NCI-H82 treated with DMSO at 0.1 percent for 48 hours (cell line): ENCODE measurements around the gene VPS11.
"Not testable (repeated sequence)": the region's sequence is repeated elsewhere in the genome, so short reads cannot be mapped to it uniquely, and the experiment has no call there.

Experiments
- DNase-seq: peaks from one replicate; lab custom pipeline; 2025; ENCODE audit not compliant: unreplicated experiment; lab: John Stamatoyannopoulos, UW

VPS11 gene

DNA sequence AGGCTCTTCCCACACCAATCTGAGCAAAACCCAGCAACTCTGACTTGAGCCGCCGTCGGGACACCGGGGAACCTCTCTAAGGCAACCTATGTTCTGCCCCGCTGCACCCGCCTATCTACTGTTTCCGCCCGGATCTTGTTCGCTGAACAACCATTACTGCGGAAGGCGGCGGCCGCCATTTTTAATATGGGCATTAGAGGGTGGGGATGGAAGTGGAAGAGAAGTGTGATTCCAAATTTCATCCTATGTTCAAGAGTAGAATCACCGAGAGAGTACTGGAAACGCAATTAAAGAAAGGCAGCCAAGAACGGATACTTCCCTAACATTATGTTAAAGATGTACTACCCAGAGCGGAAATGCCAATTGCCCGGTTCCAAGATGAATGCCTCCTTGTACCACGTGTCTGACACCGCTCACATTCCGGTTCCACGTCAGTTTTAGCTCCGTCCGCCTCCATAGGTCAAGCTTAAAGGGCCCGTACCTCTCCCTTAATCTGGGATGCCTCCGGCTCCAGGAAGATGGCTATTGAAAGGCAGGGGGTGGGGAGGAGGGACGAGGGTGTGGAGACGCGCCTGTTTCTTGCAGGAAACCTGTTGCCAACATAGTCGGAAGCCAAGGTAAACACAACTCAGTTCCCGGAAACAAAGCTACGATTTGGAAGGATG, 34.3 kb downstream of the VPS11 start, which contains the start of gene DPAGT1:
TSS of gene DPAGT1 (minus strand) at position 95 of the 665 bp plus-strand sequence. CDS start 198 bp downstream, outside the sequence.
- DNase-seq = peak; percentile 91

DNA sequence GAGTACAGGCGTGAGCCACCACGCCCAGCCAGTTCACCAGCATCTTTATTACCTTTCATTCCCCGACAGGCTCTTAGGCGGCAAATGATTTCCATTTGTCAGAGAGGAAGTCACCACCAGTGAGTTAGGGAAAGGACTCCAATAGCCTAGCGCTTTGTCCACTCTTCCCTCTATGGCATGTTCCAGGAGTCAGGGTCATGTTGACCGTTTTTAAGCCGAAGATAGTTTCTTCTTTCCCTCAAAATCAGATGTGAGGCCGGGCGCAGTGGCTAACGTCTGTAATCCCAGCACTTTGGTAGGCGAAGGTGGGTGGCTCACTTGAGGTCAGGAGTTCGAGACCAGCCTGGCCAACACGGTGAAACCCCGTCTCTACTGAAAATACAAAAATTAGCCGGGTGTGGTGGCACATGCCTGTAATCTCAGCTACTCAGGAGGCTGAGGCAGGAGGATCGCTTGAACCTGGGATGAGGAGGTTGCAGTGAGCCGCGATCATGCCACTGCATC, 35.6 kb downstream of the VPS11 start:
- not testable (repeated sequence) for DNase-seq

DNA sequence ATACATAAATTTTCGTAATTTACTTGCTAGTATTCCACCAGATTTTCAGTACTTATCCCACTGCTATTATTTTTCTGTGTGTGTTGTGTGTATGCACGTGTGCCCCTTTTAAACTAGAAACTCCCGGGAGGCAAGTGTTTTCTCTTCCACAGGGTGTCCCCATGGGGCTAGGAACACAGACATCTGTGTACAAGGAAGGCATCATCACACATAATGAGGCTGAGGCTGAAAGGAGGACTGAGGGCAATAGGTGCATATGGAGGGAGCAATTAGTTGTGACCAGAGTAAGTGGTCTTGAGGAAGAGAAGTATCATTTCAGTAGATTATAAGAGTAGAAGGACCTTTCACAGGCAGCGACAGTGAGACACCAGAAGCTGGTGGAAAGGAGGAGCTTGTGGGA, 36.2 kb downstream of the VPS11 start:
- no peak for DNase-seq

DNA sequence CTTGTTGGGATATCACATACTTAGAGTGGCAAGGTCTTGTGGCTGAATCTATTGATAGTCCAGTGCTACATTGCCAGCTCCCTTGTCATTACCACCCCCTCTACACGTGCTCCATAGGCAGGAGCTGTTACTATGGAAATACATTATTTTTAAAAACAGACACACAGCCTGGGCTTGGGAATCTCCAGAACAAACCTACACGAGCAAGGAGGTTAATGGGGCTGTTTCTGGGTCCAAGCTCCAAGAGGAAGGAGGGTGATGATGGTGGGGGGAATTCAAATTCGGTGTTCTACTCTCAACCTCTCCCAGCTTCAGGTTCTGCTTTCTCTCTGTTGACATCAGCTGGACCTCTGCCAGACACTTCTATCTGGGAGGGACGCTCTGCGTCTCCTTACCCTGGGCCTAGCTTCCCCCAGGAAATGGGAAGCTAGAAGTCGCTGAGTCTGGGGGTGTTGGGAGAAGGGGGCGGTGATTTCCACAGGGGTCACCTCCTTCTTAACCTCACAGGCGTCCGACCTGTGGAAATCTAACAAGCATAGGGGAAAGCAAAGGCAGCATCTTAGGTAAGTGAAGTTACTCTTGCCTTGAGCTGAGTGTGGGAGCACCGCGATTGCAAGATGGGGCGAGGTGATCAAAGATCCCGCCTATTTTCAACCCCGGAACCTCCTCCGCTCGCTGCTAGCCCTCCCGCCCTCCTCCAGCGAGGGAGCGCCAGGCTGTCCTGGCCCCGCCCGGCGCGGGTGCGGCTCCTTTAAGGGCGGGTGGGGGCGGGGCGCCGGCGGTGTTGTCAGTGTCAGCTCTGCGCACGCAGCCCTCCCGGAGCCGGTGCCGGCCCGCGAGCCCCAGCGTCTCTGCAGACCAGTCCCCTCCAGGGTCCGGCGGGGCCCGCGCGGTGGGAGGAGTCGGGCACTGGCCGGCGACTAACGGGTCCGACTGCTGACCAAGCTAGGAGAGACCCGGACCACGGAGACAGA, 39.2 kb downstream of the VPS11 start, which contains the start of gene C2CD2L:
TSS of gene C2CD2L (plus strand) at position 781 of the 974 bp plus-strand sequence. CDS start 398 bp downstream, outside the sequence.
- peak; percentile 40 for DNase-seq

DNA sequence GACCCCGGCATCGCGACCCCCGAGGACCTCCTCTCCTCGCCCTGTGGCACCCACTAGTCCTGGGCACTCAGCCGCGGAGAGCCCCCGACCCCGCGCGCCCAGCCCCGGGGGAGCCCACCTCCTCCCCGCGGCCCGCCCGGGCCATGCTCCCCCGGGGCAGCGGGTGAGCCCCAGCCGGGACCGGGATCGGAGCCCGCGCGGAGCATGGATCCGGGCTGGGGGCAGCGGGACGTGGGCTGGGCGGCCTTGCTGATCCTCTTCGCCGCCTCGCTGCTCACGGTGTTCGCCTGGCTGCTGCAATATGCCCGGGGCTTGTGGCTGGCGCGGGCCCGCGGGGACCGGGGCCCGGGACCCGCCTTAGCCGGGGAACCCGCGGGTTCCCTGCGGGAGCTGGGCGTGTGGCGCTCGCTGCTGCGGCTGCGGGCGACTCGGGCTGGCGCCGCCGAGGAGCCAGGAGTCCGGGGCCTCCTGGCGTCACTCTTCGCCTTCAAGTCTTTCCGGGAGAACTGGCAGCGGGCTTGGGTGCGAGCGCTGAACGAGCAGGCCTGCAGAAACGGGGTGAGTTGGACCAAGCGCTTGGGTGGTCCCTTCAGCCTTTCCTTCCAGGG, 40.0 kb downstream of the VPS11 start:
- DNase-seq = no peak

DNA sequence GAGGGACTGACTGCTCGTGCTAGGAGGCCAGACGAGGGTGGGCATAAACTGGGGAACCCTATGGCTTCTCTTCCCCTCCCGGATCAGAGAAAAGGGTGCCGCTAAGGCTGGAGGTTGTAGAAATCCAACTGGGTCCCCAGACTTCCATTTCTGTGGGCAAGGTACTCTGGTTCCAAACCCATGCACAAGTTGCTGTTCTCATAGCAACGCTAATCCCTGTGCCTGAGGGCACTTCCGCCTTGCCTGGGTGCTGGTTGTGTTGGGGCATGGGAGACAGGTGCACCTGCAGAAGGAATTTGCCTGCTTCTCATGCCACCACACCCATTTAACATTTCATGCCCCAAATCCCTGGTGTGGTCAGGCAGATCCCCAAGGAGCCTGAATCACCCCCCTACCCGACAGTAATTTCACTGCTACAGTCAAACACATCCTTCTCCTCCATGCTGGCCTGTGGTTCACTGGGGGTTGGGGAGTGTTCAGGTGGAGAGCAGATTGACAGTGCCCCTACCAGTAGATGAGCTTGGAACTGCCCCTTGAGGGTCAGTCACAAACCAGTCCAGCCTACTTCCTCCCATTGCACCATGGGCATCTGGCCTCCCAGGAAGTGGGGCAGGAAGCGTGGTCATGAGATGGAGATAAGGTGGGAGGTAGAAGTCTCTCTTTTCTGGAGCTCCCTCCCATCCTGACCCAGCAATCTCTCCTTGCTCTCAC, 40.7 kb downstream of the VPS11 start:
- no peak for DNase-seq

DNA sequence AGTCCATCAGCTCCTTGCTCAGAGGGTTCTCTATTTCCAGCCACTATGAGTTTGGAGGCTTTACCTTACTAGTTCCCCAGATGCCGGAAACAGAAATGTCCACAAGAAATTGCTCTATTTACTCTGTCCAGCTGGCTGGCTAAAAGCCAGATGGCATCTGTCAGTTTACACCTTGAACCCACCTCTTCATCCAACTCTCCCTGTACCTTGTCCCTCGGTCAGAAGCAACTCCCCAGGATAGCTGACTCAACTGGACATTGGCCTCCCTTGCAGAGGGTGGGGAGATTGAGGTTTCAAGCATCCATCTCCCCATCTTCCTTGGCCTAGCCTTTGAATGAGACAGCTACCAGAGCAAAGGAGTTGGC, 41.2 kb downstream of the VPS11 start:
- DNase-seq = no peak

DNA sequence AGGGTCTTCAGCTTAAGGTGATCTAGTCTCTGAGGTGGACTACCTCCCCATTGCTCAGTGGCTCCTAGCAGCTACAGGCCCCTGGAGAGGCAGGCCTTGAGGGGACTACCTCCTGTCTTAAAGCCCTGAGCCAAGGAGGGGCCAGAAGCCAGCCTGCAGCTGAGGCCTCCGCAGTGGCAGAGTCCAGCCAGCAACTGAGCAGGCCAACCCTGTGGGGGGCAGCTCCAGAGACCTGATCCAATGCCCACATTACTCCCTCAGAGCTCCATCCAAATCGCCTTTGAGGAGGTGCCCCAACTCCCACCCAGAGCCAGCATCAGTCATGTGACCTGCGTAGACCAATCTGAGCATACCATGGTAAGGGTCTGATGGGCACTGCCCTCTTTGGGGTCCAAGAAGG, 42.2 kb downstream of the VPS11 start:
- no peak for DNase-seq

DNA sequence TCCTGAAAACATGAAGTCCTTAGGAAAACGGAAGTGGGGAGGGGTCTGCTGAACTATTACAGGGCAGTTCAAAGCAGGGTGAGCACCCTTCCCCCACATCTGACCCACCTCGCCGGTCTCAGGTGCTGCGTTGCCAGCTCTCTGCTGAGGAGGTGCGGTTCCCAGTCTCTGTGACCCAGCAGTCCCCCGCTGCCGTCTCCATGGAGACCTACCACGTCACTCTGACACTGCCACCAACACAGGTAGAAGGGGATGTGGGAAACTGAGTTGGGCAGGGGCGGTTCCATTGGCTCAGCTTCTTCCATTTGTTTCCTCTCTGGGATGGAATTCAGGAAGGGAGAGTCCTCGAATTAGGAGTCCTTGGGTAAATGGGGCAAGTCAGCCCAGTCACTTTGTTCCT, 42.8 kb downstream of the VPS11 start:
- DNase-seq = no peak

DNA sequence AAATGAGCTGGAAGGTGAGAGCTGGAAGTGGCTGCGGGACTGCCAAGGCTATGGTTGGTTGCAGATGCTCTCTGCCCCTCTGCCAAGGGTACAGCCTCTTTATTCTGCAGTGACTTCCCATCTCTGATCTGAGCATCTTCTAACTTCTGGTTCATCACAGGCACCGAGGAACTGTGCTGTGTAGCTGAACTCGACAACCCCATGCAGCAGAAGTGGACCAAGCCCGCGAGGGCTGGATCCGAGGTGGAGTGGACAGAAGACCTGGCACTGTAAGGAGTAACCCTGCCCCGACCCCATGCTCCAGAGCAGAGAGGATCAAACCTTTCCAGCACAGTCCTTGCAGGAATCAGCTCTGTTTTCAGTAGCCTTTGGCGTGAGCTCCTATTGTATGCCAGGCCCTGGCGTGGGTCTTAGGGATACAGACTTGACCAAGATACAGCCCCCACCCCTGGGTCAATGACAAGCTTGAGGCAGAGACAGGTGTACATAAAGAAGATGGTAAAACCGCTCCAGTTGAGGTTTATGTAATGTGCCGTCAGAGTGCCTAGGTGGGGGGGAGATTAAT, 43.8 kb downstream of the VPS11 start:
- DNase-seq = no peak

DNA sequence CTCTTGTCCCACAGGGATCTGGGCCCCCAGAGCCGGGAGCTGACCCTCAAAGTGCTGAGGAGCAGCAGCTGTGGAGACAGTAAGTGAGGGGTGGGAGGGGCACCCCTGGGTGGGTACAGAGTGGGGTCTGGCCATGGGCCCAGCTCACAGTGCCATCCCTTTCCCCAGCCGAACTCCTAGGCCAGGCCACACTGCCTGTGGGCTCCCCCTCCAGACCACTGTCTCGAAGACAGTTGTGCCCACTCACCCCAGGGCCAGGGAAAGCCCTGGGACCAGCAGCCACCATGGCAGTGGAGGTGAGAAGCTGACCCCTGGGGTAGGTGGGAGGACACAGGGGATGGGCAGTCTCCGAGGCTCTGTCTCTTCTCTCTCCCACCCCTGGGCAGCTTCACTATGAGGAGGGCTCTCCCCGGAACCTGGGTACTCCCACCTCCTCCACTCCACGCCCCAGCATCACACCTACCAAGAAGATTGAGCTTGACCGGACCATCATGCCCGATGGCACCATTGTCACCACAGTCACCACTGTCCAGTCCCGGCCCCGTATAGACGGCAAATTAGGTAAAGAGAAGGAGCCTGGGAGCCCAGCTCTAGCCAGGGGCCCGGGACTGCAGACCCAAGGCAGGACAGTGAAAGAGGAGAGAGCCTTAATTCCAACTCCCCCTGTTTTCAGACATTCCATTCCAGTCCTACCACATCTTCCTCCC, 44.8 kb downstream of the VPS11 start:
- DNase-seq = no peak

DNA sequence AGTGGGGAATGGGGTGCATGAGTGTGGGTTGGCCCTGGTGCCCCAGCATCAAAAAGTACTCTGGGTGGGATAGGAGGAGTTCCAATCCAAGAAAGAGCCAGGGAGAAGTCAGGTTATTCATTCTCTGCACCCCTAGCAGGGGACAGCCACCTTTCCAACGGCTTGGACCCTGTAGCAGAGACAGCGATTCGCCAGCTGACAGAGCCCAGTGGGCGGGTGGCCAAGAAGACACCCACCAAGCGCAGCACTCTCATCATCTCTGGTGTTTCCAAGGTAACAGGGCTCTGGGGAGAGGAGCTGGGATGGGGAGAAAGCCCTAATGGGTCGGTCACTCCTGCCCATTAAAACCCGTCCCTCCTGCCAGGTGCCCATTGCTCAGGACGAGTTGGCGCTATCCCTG, 46.1 kb downstream of the VPS11 start:
- no peak for DNase-seq

DNA sequence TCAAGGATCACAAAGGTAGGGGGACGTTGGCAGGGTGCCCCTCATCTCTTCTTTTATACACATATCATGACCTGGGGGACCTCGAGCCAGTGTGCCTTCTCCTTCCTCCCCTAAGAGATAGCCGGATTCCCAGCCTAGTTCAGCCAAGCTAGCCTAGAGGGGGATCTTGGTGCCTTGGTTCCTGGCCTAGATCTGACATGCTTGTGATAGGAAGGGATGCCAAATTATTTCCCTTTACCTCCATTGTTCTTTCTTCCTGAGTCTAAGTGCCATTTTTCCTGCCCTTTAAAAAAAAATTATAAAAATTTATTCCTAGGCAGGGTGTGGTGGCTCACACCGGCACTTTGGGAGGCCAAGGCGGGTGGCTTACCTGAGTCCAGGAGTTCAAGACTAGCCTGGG, 46.7 kb downstream of the VPS11 start:
- DNase-seq = no peak

DNA sequence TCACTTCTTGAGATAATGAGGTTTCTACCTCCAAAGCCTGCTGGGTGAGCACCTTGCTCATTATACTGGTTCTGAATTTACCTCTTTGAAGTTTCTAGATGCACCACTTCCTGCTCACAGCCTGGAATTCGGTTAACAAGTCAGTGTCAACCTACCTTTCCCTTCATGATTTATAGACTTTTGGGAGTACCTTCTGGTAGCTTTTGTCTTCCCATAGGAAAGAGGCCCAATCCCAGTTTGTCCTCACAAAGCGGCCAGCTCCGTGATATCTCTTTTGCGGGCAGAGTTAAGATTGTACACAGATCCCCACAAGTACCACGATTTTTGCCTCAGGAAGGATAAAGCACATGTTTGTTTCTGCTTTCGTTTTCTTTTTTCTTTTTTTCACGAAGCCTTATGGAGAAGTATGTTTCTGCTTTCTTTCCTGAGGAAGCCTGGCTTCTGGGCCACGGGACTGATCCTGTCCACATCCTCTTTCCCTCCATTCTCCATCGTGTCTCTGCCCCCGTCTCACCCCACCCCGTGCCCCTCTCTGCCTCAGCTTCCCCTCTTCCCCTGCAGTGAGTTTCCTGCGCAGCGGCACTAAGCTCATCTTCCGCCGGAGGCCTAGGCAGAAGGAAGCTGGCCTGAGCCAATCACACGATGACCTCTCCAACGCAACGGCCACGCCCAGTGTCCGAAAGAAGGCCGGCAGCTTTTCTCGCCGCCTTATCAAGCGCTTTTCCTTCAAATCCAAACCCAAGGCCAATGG, 48.0 kb downstream of the VPS11 start:
- DNase-seq = no peak

DNA sequence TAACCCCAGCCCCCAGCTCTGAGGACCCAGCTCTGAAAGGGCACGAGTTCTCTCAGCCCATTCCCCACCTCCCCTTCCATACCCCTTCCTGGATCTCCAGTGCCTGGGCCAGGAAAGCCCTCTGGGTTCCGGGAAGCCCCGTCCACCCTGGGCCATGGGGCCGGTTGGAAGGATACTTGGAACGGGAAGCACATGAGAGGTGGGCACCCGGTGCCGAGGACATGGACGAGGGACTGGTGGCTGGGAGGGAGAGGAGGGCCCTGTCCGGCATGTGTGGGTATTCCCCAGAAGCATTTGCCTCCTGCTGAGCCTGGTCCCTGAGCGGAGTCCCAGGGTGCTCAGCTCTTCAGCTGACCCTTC, 48.6 kb downstream of the VPS11 start:
- no peak for DNase-seq

DNA sequence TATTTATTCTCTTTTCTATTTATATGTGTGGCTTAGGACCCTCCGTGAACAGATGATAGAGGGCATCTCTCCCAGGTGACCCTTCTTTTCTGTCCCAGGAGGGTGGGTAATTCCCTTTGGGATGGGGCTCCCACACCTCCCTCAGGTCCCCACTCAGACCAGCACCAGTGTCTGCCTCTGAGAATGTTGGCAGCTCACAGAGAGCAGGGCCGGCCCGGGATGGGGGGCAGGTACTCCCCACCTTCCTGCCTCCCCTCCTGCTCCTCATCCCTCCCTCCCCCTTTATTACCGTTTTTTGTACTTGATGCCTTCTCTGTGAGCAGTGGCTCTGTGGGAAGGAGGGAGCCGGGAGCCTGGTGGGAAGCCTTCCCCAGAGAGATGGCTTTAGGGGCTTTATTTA, 49.0 kb downstream of the VPS11 start:
- DNase-seq = no peak

DNA sequence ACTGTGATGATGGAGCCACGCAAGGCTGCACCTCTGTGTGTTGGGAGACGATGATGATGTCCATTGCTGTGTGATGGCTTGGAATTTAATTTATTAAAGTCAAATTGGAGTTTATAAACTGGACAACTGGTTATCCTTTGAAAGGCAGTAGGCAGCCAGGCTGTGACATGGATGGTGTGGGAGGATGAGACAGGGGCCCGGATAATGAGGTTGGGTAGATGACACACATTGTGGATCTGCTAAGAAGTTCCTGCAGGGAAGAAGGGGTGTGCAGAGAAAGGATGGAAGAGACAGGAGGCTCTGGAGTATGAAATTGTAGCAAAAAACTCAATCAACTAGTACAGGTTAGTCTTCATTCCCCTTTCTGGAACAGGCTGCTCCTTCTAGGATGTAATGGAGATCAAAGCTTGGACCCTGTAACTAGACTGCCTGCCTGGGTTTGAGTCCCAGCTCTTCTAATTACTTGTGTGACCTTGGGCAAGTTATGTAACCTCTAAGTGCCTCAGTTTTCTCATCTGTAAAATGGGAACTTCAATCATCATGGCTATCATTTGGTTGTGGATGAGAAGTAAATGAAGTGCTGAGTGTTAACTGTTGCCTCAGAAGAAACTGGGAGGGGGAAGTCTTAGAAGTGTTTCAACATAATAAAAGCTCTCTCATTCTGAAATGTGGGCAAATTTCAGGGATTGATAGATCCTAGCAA, 49.5 kb downstream of the VPS11 start:
- no peak for DNase-seq

DNA sequence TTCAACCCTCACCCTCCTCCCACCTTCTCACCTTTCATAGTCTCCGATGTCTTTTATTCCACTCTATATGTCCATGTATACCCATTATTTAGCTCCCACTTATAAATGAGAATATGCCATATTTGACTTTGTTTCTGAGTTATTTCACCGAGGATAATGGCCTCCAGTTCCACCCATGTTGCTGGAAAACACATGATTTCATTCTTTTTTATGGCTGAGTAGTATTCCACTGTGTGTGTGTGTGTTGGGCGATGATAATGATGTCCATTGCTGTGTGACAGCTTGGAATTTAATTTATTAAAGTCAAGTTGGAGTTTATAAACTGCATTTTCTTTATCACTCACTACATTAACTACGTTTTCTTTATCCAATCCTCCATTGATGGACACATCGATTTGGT, 50.6 kb downstream of the VPS11 start:
- DNase-seq = no peak

DNA sequence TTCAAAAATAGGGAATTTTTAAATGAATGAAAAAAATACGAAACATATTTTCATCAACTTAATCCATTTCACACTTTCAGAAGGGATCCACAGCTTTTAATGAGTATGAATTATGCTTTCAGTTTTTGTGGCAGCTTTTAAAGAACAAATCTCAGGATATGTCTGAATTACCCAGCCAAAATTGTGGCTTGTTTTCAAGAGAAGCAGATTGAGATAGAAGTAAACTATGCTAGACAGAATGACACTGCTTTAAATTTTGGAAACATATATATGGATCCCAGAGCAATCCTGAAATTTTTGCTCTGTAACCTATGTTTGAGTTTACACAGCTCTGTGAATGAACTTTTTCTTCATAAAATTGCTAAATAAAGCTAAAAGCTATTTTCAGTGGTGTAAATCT, 51.3 kb downstream of the VPS11 start:
- no peak for DNase-seq
